Mononuclear cell (primary cell): ENCODE data around the gene ZNF57. TPM values are rescaled to one million over a fixed set of nuclear protein-coding genes. Genes with fewer than 3 reads are reported as not detected.
"Not testable (repeated sequence)": the region's sequence is repeated elsewhere in the genome, so short reads cannot be mapped to it uniquely, and the experiment has no call there.

Source experiments
- H3K27me3 ChIP-seq: 2 replicates; pipeline ENCODE4 v1.6.0; 2011; ENCODE audit warnings: low read length, control low read depth; ENCODE audit not compliant: insufficient read depth
- H3K4me1 ChIP-seq: 2 replicates; pipeline ENCODE4 v1.5.1; 2011; ENCODE audit warnings: mild to moderate bottlenecking, low read length, control low read depth; ENCODE audit not compliant: insufficient read depth
- H3K4me3 ChIP-seq: 2 replicates; pipeline ENCODE4 v1.5.1; 2011; ENCODE audit warnings: mild to moderate bottlenecking, low read length, moderate library complexity
- H3K9me3 ChIP-seq: 2 replicates; pipeline ENCODE4 v1.5.1; 2011; ENCODE audit warnings: low read depth, mild to moderate bottlenecking, control low read depth, low read length
- total RNA-seq: library from RNA; depleted of rRNA; stranded (reverse); fragments of >200 nt; gene quantifications from one replicate; pipeline ENCODE4 v1.2.3, GENCODE V29; 2012

The ZNF57 gene
- total RNA-seq, 1 donor: 1.0 TPM

DNA sequence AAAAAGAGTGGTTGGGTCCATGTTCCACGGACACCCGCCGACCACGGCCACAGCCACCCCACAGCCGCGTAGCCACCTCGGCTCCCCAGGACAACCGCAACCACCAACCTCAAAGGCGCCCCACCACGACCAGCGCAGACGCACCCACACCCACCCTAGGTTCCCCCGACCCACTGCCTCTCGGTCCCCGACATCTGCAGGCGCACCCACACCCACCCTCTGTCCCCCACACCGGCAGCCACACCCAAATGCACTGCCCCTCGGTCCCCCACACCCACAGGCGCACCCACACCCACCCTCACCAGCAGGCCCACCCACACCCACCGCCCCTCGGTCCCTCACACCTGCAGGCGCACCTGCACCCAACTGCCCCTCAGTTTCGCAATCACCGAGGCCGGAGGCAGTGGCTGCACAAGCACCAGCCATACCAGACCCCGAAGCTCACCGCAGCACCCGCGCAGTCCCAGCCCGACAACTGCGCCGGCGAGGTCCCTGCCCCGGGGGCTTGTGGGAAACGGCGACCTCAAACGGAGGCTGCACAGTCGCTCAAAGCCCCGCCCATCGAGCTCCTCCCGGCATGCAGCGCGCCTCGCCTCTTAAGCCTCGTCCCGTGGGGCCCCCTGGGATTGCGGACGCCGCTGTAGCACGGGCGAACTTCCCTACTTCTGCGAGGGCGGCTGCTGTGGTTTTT is 25.8 kb downstream of the ZNF57 start:
- H3K4me1 ChIP-seq: no peaks in the 10 kb centered on the region
- no peak overlapping the region for H3K4me3 ChIP-seq
- H3K9me3 ChIP-seq: no peaks in the 10 kb centered on the region
- no peaks in the 10 kb centered on the region for H3K27me3 ChIP-seq

DNA sequence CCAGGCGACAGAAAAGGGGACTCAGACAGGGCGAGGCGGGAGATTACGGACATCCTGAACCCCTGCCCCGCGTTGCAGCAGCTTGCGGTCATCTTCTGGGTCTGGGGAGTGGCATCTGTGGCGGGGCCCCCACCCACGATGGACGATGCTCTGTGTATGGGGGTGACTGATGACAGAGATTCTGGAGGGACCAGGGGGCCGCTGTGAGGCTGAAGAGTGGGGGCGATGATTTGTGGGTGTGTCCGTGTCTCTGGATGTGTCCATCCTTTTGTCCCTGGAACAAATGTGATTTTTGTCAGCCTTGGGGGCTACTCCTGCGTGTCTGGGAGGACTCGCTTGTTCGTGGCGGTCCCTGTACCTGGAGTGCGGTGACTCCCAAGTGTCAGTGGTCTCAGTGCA is 26.3 kb downstream of the ZNF57 start:
- H3K9me3 ChIP-seq: no peaks in the 10 kb centered on the region
- H3K4me3 ChIP-seq: no peak overlapping the region
- H3K4me1 ChIP-seq: no peaks in the 10 kb centered on the region
- no peaks in the 10 kb centered on the region for H3K27me3 ChIP-seq

DNA sequence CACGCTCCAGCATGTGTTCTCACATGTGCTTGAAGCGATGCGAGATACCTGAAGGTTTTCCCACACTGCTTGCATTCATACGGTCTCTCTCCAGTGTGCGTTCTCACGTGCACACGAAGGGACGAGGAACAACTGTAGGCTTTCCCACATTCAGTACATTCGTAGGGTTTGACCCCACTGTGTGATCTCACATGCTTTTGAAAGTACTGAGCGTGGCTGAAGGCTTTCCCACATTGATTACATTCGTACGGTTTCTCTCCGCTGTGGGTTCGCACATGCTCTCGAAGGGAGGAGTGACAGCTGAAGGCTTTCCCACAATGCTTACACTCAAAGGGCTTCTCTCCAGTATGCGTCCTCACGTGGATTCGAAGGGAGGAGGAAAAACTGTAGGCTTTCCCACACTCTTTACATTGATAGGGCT is 32.8 kb downstream of the ZNF57 start:
- Histone ChIP-seq H3K4me1 (no peaks in the 10 kb centered on the region), H3K27me3 (no peaks in the 10 kb centered on the region), H3K9me3 (peaks cover 18% of the 10 kb centered on the region), H3K4me3 (no peak overlapping the region)

DNA sequence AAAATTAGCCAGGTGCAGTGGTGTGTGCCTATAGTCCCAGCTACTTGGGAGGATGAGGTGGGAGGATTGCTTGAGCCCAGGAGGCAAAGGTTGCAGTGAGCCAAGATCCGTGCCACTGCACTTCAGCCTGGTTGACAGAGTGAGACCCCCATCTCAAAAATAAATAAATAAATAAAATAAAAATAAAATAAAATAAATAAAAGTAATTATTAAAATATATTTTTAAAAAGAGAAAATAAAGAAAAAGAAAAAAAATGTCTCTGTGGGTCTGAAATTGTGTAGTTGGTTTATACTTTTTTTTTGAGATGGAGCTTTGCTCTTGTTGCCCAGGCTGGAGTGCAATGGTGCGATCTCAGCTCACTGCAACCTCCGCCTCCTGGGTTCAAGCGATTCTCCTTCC is 35.1 kb downstream of the ZNF57 start:
- H3K9me3 ChIP-seq: peaks cover 18% of the 10 kb centered on the region
- not testable (repeated sequence) for H3K4me1 ChIP-seq, H3K27me3 ChIP-seq, H3K4me3 ChIP-seq

DNA sequence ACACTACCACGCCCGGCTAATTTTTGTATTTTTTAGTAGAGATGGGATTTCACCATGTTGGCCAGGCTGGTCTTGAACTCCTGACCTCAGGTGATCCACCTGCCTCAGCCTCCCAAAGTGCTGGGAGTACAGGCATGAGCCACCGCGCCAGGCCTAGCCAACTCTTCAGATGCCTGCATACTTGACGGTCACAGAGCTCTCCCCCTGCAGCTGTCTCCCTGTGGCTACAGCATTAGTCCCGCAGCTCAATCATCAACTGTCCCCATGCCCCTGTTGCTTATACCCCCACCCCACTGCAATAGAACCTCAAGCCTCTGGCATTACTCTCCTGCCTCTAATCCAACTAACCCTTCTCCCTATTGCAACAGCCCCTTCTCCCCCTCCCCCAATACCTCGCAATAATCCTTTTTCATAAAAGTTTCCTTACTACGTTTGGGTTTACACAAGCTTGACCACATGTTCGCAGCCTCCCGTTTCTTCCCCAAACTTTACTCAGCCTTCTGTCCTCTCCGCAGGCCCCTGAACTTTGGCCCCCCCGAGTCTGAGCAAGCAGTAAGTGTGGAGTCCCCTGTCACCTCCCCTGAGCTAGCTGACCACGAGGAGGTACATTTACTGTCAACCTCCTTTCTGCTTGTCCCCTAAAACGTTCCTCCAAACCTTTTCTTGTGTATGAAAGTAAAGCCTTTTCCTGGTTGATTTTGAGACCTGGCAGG is 42.4 kb downstream of the ZNF57 start:
- Histone ChIP-seq H3K9me3 (no peaks in the 10 kb centered on the region), H3K27me3 (no peaks in the 10 kb centered on the region), H3K4me3 (no peak overlapping the region), H3K4me1 (peaks cover 21% of the 10 kb centered on the region)

DNA sequence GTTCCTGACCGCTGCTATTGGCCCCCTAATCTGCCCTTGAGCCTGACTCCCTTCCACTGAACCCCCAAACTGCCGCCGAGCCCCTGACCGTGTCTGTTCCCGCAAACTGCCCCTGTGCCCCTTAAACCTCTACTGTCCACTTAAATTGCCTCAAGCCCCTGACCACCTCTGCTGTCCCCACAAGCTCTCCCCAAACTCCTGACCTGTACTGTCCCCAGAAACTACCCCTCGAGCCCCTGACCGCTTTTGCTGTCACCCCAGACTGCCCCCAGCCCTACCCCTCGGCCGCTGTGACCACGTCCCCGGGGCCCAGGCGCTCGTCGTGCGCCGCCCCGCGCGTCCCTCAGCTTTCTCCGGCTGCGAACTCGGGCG is 43.7 kb downstream of the ZNF57 start:
- H3K27me3 ChIP-seq: no peaks in the 10 kb centered on the region
- H3K9me3 ChIP-seq: no peaks in the 10 kb centered on the region
- H3K4me1 ChIP-seq: peaks cover 26% of the 10 kb centered on the region
- H3K4me3 ChIP-seq: peak overlapping the region; percentile 68

DNA sequence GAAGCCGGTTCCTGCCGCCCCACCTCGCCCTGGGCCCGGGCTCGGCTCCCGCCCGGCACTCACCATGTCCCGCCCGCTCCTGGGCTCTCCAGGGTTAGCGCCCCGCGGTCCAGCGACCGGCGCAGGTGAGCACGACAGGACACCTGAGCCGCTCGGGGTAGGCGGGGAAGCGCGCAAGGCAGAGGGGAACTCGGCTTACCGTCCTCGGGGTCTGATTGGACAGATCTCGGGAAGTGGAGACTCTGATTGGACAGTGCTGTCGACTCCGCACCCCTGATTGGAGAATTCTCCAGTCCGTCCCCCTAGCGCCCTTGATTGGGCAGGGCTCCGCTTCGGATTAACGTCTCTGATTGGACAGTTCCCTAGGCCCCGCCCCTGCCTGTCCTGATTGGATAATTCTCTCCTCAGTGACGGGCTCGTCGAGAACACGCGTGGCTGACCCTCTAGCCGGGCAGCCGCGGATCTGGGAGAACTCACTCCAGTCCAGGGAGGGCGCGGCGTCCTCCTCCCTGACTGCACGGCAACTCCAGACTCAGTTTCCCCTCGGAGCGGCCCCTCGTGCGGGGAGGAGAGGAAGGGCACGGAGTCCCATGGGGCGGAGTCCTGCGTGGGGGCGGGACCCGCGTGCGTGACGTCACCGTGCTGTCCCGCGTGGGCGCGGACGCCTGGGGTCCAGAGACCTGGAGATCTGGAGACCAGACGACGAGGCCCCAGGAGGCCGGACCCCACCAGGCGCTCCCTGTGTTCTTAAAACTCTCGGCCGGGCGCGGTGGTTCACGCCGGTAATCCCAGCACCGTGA is 44.2 kb downstream of the ZNF57 start, which contains the start of gene ZNF77:
ZNF77 (minus strand) TSS at position 197 of the 800 bp plus-strand sequence; CDS start at position 66, 131 bp downstream.
- H3K27me3 ChIP-seq: no peaks in the 10 kb centered on the region
- no peaks in the 10 kb centered on the region for H3K9me3 ChIP-seq
- H3K4me3 ChIP-seq: peak within 1 kb of the TSS; percentile 68
- peaks cover 32% of the 10 kb centered on the region for H3K4me1 ChIP-seq

DNA sequence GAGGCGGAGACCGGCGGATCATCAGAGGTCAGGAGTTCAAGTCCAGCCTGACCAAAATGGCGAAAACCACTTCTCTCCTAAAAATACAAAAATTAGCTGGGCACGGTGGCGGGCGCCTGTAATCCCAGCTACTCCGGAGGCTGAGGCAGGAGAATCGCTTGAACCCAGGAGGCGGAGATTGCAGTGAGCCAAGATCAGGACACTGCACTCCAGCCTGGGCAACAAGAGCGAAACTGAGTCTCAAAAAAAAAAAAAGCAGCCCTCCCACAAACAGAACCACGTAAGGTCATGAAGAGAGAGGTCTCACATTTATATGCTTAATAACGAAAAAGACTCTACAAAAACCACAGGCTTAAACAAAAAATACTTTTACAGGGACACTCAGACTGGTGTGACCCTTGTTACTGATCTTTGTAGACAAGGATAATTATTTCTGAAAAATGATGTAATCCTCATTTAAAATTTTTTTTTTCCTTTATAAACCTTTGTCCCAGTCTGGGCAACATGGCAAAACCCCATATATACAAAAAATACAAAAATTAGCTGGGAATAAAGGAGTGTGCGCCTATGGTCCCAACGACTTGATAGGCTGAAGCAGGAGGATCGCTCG is 45.0 kb downstream of the ZNF57 start:
- no peaks in the 10 kb centered on the region for H3K27me3 ChIP-seq
- peaks cover 32% of the 10 kb centered on the region for H3K4me1 ChIP-seq
- H3K4me3 ChIP-seq: peak overlapping the region; percentile 68
- no peaks in the 10 kb centered on the region for H3K9me3 ChIP-seq

DNA sequence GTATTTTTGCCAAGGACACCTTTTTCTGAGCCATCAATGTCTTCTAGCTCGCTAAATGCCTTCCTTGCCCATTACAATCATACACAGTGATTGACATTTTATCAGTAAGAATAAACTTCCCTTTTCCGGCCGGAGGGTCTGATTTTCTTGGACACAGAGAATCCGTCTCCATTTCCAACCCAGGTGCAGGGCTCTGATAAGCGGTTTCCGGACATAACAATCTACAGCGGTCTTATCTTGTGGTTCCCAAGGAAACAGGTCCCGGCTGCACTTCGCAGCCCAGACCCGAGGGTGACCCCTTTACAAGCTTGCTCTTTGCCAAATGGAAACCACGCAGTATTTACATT is 49.2 kb downstream of the ZNF57 start:
- Histone ChIP-seq H3K4me3 (peak overlapping the region; percentile 68), H3K4me1 (peaks cover 18% of the 10 kb centered on the region), H3K9me3 (no peaks in the 10 kb centered on the region), H3K27me3 (no peaks in the 10 kb centered on the region)

DNA sequence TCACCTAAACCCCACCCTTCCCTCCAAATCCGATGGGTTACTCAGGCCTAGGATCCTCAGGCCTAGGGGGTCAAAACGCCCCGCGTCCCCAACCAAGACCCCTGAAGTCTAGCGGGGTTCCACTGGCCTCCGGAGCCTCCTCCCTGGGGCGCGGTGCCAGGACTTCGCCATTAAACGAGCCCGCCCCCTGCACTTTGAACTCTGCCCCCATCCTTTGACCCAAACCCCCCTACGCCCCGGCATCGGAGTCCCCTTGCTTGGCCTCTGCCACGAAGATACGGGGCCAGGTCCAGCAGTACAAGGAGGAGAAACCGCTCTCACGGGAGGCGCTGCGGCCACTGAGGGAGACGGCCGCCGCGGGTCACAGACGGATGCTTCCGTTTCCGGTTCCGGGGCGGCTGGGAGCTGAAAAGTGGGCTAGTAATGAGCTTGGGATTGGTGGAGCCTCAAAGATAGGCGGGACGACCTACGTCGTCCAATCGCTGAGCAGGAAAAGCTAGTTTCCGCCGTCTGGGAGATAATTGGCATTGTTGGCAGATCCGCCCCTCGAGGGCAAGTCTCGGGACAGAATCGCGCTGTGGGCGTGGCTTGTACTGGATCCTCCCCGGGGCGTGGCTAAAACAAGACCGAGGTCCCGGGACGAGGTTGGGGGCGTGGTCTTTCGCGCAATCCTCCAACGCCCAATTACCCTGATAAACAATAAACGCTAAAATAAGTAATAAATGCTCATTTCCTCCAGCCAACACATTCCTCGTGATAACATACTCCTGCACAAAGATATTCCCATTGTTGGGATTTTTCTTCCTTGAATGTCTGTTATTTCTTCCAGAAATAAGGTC is 49.8 kb downstream of the ZNF57 start:
- H3K4me1 ChIP-seq: peaks cover 13% of the 10 kb centered on the region
- no peaks in the 10 kb centered on the region for H3K9me3 ChIP-seq
- peak overlapping the region; percentile 68 for H3K4me3 ChIP-seq
- no peaks in the 10 kb centered on the region for H3K27me3 ChIP-seq

DNA sequence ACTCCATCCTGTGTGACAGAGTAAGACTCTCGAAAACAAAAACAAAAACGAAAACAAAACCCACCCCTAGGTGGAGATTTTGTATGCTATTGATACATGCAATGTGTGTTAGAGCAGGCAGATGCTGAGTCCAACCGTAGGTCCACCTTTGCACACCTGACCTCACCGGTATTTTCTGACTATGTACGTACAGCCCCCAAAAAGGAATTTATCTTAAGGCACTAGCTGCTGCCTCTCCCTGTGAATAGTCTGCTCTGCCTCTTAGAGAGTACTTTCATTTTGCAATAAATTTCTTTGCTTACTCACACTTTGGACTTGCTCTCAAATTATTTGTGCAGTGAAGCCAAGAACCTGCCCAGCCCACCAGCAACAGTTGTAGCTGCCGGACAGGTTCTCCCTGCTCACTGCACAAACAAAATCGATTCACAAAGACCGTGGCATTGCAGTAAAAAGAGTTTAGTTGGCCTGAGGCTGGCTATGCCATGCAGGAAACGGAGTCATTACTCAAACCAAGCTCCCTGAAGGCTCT is 52.3 kb downstream of the ZNF57 start:
- Histone ChIP-seq H3K27me3 (no peaks in the 10 kb centered on the region), H3K4me1 (peaks cover 11% of the 10 kb centered on the region), H3K4me3 (no peak overlapping the region), H3K9me3 (no peaks in the 10 kb centered on the region)

DNA sequence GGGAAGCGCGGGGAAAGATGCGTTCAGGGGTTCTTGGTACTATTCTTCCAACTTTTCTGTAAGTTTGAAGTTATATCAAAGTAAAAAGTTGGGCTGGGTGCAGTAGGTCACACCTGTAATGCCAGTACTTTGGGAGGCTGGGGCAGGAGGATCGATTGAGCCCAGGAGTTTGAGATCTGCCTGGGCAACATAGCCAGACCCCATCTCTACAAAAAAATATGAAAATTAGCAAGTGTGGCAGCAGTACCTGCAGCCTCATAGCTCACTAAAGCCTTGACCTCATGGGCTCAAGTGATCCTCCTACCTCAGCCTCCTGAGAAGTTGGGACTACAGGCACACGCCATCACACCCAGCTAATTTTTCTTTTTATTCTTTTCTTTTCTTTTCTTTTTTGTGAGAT is 56.4 kb downstream of the ZNF57 start:
- H3K27me3 ChIP-seq: no peaks in the 10 kb centered on the region
- peaks cover 2% of the 10 kb centered on the region for H3K4me1 ChIP-seq
- no peak overlapping the region for H3K4me3 ChIP-seq
- H3K9me3 ChIP-seq: no peaks in the 10 kb centered on the region

DNA sequence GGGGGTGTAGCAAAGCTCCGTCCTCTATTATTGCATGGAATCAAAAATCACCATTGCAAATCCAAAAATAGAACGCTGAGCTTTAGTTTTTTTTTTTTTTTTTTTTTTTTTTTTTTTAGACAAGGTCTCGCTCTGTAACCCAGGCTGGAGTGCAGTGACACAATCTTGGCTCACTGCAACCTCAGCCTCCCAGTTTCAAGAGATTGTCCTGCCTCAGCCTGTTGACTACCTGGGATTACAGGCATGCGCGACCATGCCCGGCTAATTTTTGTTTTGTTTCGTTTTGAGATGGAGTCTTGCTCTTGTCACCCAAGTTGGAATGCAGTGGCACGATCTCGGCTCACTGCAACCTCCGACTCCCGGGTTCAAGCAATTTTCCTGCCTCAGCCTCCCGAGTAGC is 59.4 kb downstream of the ZNF57 start:
- H3K4me1 ChIP-seq: peaks cover 5% of the 10 kb centered on the region
- H3K4me3 ChIP-seq: no peak overlapping the region
- H3K9me3 ChIP-seq: no peaks in the 10 kb centered on the region
- no peaks in the 10 kb centered on the region for H3K27me3 ChIP-seq

DNA sequence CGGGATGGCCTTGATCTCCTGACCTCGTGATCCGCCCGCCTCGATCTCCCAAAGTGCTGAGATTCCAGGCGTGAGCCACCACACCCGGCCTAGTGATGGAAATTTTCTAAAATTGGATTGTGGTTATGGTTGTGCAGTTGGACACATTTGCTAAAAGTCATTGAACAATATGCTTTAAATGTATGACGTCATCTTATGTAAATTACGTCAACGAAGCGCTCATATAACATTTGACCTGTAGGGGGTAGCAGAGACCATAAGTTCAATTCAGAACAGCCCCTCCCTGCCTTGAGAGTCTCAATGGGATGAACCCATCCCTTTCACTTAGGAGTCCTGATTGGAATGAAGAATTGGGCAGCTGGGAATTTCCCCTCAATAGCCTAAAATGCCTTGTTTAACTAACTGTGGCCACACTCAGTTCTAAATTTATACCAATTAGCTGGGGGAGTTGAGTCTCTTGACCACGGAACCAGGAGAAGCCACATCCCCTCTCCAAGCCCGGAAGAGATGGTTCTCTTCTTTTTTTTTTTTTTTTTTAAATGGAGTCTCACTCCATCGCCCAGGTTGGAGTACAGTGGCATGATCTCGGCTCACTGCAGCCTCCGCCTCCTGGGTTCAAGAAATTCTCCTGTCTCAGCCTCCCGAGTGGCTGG is 61.4 kb downstream of the ZNF57 start:
- peaks cover 11% of the 10 kb centered on the region for H3K4me1 ChIP-seq
- no peak overlapping the region for H3K4me3 ChIP-seq
- H3K27me3 ChIP-seq: no peaks in the 10 kb centered on the region
- H3K9me3 ChIP-seq: no peaks in the 10 kb centered on the region
